NCI-H187 (cell line): ENCODE data around the gene TFDP1.
A peak's percentile ranks its signal among the peaks of the same experiment; 100 is the strongest.

ENCODE experiments used
- DNase-seq, 2 experiments: peaks; one replicate each; lab custom pipeline; 2025; lab: John Stamatoyannopoulos, UW

The TFDP1 gene, protein sequence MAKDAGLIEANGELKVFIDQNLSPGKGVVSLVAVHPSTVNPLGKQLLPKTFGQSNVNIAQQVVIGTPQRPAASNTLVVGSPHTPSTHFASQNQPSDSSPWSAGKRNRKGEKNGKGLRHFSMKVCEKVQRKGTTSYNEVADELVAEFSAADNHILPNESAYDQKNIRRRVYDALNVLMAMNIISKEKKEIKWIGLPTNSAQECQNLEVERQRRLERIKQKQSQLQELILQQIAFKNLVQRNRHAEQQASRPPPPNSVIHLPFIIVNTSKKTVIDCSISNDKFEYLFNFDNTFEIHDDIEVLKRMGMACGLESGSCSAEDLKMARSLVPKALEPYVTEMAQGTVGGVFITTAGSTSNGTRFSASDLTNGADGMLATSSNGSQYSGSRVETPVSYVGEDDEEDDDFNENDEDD

DNA sequence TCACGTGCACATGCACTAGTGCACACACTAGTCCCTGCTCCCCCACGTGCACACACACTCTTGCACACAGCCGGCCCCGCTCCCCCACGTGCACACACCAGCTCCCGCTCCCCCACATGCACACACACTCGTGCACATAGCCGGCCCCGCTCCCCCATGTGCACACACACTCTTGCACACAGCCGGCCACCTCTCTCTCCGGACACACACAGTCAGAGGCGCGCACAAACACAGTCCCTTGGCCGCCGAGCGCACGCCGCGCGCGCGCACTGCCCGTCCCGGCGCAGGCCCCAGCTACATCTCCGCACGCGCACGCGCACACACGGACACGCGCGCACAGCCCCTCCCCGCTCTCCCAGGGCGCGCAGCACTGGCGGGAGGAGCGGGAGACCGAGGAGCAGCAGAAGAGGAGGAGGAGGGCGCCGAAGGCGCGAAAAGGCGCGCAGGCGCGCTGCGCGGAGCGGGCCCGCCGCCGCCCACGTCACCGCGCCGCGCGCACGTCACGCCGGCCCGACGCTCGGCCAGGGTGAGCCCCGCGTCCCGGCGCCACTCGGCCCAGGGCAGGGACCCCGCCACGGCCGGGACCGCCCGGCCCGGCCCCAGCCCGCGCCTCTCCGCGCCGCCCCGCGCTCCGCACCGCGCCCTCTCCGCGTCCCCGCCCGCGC lies at the start of gene TFDP1:
TFDP1 (plus strand) TSS at position 549 of the 665 bp plus-strand sequence. CDS start 1,085 bp downstream, outside the sequence.
- peak; percentile 82 to 86 for DNase-seq

DNA sequence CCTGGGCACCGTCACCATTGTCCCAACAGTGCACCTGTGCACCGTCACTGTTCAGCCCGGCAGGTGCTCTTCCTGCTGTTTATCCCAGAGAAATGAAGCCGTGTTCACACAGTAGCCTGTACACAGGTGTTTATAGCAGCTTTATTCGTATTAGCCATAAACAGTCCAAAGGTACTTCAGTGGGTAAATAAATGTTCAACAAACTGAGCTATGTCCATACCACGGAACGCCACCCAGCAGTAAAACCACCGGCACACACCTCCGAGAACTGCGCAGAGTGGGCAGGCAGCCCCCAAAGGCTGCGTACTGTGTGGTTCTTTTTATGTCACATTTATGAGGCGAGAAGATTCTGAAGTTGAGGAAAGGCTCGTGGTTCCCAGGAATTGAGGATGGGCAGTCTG lies 49.2 kb upstream of the TFDP1 start:
- no peak for DNase-seq

DNA sequence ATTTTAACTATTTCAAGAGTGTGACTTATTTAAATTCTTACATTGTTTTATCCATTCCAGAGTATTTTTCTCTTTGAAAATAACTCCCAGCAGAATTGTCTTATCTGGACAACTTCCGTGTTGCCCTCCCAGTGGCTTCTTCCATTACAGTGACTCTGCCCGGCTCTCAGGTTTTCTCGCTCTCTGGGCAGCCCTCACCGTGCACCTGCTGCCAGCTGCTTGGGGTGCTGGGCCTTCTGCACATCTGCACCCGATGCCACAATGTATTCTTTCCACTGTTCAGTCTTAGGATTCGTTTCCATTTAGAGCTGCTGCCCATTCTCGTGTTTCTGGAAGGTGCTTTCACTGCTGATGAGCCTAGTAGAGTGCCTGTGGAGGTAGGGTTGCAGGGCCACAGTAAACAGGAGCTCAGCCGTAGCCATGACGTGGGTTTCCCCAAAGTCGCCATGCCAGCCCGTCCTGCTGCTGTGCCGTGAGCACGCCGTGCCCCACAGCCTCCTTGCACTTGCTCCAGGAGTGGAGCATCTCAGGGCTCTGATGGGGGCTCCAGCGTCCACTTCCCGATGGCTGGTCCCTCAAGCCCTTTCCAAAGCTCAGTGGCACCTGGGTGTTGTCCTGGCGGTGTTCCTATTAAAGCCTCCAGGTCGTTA lies 48.0 kb upstream of the TFDP1 start:
- DNase-seq = no peak

DNA sequence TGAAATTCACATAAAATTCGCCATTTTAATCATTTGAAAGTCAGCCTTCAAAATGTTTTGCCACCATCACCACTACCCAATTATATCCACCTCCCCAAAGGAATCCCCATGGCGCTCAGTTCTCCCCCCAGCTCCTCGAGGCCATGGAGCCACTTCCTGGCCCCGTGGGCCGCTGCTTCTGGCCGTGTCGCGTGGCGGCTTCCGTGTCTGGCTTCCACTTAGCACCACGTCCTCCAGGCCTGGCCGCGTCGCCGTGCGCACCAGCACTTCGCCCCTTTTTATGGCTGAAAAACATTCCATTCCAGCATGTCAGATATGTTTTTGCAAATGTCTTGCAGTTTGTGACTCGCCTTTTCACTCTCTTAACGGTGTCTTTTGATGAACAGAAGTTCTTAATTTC lies 47.3 kb upstream of the TFDP1 start:
- no peak for DNase-seq

DNA sequence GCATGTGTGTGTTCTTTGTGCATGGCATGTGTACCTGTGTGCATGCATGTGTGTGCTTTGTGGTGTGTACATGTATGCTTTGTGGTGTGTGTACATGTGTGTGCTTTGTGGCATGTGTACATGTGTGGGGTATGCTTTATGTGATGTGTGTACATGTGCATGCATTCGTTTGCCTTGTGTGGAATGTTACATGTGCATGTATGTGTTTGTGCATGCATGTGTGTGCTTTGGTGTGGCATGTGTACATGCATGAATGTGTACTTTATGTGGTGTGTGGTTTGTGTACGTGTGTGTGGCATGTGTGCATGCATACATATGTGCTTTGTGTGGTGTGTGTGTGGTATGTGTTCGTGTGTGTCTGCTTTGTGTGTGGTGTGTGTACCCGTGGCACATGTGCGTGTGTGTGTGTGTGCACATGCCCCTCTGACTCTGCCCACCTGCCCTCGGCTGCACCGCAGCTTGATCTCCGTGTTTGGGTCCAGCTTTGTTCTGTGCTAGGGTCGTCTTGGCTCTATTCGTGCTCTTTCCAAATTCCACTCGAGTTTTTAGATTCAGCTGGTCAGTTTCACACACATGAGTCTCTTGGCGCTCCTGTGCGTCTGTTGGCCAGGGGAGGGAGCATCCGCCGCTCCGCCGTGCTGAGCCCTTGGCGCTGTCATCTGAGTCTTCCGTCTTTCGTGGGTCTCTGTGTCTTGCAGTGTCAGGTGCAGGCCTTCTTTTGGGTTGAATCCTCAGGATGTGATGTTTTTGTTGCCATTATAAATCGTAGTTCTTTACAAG lies 46.5 kb upstream of the TFDP1 start:
- DNase-seq = no peak

DNA sequence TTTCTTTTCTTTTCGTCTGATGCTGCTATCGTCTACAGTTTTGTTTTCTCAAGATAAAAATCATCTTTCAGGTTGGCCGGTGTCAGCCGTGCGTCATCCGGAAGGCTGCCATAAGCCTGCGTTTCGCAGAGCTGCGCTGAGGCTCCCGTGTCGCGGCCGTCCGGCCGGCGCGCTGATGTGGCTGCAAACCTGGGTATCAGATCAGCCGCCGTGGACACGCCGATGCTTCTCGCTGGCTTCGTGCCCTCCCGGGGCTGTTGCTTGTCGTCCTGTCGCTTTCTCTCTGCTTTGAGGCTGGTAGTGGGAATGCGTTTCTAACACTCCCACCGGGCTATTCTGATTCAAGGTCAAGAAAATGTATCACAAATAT lies 45.9 kb upstream of the TFDP1 start:
- DNase-seq = no peak

DNA sequence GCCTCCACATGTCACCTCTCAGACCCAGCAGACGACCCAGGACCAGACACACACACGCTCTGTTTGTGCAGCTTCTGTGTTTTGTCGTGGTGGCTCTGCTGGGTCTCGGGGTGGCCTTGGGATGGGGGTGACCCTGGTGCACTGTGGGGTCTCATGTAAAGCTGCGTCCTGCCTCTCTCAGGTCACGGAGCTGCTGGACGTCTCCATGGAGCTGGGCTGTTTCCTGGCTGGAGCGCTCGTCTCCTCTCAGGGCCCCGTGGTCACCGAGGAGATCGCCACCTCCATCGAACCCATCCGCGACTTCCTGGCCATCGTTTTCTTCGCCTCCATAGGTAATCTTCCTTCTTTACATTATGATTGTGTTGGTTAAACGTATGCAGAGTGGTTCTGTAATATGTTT lies 45.4 kb upstream of the TFDP1 start:
- DNase-seq = no peak

DNA sequence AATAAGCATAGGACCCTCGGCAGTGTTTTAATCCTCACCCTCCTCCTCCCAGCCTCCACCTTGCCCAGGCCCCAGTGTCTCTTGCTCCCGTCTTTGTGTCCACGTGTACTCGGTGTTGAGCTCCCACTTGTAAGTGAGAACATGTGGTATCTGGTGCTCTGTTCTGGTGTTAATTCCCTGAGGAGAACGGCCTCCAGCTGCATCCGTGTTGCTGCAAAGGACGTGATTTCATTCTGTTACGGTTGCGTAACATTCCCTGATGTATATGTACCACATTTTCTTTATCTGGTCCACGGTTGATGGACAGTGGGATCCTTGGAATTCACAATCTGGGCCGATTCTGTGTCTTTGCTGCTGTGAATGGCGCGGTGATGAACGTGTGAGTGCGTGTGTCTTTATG lies 44.7 kb upstream of the TFDP1 start:
- DNase-seq = no peak

DNA sequence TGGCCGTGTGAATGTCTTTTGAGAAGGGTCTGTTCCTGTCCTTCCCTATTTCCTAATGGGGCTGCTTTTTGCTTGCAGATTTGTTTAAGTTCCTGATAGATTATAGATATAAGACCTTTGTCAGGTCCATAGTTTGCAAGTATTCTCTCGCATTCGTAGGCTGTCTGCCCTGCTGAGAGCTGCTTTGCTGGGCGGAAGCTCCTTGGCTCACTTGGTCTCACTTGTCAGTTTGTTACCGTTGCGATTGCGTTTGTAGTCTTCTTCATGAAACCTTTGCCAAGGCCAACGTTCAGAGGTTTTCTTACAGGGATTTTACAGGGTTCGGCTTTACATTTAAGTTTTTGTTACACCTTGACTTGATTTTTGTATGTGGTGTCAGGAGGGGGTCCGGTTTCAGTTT lies 44.0 kb upstream of the TFDP1 start:
- DNase-seq = no peak

DNA sequence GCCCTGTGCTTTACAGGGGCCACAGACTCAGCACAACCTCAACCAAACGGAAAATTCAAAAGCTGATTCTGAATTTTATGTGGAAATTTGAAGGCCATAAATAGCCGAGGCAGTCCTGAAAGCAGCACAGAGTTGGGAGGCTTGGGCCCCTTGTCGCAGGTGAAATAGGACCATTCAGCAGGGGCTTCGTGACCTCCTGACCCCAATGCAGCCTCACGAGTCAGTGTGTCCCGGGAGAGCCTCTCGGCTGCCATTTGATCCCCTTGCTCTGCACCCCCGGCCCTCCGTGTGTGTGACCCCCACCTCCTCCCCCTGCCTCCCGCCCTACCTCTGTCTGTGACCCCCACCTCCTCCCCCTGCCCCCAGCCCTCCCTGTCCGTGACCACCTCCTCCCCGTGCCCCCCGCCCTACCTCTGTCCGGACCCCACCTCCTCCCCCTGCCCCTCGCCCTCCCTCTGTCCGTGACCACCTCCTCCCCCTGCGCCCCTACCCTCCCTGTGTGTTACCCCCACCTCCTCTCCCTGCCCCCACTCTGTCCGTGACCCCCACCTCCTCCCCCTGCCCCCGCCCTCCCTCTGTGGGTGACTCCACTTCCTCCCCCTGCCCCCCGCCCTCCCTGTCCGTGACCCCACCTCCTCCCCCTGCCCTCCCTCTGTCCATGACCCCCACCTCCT lies 41.7 kb upstream of the TFDP1 start:
- no peak for DNase-seq

DNA sequence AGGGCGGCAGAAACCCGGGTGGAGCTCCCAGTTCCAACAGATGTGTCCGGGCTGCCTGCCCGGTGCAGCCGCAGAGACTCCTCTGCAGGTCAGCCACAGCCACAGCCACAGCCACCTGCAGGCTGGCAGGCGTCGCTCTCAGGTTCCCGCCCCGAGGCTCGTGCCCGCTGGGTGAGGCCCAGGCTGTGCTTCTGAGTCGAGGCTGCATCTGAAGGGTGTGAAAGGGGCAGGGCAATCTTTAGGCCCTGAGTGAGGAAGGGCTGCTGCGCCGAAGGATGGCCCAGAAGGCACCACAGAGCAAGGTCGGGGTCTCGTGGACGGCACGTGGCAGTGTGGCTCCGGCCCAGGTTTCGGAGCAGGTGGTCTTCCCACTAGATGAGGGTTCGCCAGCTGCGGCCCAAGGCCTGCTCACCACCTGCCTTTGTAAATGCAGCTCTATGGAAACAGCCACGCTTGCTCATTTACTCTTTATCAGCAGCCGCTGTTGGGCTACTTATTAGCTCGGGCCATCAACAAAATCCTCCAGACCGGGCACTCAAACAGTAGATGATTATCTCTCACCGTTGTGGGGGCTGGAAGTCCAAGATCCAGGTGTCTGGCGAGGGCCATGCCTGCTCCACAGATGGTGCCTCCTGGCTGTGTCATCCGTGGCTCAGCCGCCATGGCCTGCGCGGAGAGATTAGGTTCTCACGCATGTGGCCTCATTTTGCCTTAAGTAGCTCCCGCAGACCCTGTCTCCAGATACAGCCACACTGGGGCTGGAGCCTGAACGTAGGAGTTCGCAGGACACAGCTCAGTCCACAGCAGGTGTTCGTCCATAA lies 40.3 kb upstream of the TFDP1 start:
- DNase-seq = no peak

DNA sequence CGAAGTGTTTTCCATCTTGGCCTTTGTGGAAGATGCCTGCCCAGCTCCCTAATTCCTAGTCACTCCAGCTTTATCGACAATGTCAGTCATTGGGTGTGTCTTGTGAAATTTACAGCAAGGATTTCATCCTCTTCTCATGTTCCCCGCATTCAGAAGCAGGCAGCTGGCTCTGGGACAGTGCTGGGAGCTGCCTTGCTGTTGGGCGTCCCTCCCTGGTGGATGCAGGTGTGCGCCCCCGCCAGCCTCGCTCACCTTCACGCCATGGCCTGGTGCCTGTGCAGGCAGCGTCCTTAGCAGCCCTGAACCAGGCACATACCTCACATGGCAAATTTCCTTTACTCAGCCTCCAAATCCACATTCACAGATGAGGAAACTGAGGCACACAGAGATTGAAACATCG lies 39.7 kb upstream of the TFDP1 start:
- no peak for DNase-seq

DNA sequence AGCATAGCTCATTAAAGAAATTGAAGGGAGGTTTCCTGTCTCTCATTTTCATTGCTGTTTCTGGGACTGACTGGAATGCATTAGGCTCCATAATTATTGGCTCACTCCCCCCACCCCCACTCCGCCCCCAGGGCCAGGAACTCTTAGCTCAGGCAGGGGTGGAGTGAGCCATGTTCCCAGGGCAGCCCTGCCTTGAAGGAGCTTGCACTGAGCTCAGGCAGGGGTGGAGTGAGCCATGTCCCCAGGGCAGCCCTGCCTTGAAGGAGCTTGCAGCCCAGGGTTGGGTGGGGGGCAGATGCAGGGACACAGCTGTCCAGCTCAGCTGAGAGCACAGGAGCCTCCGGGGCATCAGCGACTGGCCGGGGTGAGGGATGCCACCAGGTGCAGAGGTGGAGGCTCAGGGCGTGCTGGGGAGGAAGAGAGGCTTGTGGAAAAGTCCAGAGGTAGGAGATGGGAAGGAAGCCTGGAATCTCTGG lies 39.1 kb upstream of the TFDP1 start:
- DNase-seq = no peak

DNA sequence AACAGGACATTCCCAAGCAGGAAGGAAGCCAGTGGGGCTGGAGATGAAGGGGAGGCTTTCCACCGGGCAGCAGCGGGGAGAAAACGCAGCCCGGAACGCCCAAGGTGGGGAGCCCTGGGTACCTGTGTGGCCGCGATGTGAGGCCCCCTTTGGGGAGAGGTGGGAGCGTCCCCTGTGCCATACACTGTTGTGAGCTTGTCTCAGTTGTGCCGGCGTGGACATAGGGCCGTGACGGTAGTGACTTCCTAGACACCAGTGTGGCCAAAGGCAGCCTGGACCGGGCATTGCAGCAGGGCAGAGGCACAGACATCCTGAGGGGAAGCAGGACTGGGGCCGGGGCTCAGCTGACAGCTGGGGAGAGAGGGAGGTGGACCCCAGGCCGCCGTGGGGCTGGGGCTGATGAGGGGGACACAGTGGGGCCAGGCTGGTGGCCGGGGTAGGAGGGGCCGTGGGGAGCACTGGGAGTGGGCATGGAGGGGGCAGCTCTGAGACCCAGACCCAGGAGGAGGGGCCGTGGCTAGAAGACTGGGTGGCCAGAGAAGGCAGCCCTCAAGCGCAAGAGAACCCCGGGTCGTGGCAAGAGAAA lies 38.5 kb upstream of the TFDP1 start:
- DNase-seq = no peak

DNA sequence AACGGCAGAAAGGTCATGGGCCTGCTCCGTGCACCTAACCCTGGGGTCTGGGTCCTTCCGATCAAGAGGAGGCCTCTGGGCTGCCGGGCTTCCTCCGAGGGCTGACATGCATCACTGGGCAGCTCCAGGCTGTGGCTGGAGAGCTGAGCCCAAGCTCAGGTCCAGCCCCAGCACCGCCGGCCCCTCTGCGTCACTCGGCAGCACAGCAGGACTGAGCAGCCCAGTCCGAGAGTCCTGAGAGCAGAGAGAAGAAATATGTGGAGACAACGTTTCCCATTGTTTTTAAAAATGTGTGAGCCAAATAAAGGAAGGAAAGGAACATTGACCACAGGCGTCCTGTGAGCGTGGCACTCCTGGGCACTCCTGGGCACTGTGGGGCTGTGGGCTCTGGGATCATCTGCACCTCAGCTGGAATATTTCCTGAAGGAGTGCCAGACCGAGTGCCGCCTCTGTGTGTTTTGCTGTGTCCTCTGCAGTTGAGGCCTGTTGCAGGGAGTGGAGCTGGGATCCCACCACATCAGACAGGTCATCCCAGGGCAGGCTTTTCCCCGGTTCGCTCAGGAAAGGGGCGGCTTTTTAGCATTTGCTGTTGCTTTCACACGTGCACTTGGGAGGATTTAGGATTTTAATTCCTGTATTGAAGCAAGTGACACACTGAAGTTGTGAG lies 37.8 kb upstream of the TFDP1 start:
- no peak for DNase-seq

DNA sequence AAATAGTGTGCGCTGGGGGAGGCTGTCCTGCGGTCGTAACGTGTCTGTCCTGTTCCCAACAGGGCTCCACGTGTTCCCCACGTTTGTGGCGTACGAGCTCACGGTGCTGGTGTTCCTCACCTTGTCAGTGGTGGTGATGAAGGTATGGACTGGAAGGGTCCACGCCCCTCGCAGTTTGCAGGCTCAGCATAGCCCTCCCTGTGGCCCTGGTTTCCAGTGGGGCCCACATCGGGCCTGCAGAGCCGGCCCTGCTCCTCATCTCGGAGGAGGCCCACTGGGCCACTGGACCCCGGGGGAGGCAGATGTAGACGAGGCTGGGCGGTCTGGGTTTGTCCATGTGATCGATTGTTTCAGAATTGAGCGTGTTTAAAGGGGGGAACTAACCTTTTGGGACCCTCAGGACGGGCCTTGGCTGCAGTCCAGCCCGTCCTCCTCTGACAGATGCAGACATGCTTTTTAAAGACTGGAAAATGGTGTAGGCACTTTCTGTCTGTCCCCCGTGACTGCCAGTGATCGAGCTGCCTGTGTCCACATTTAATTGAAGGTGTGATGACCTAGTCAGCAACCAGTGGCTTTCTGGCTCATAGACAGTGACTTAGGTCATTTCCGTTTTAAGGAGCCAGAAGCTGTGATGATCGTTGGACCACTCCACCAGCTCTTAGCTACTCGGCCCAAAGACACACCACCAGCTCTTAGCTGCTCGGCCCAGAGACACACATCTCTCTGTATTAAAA lies 37.1 kb upstream of the TFDP1 start:
- DNase-seq = no peak

DNA sequence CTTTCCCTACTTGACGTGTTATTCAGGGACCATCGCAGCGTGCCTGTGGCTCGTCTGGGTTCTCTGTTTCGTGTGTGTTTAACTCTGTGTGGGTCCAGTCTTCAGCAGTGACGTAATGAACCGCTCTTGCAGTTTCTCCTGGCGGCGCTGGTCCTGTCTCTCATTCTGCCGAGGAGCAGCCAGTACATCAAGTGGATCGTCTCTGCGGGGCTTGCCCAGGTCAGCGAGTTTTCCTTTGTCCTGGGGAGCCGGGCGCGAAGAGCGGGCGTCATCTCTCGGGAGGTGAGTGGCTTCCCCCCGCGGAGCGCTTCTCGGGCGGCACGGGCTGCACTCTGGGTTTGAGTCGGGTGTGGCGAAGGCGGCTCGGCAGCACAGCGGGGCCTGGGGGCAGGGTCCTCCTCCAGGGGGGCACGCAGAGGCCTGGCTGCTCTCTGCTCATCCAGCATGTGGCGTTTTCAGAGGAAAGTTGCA lies 36.3 kb upstream of the TFDP1 start:
- DNase-seq = peak in 1 of 2 experiments; percentile 52

DNA sequence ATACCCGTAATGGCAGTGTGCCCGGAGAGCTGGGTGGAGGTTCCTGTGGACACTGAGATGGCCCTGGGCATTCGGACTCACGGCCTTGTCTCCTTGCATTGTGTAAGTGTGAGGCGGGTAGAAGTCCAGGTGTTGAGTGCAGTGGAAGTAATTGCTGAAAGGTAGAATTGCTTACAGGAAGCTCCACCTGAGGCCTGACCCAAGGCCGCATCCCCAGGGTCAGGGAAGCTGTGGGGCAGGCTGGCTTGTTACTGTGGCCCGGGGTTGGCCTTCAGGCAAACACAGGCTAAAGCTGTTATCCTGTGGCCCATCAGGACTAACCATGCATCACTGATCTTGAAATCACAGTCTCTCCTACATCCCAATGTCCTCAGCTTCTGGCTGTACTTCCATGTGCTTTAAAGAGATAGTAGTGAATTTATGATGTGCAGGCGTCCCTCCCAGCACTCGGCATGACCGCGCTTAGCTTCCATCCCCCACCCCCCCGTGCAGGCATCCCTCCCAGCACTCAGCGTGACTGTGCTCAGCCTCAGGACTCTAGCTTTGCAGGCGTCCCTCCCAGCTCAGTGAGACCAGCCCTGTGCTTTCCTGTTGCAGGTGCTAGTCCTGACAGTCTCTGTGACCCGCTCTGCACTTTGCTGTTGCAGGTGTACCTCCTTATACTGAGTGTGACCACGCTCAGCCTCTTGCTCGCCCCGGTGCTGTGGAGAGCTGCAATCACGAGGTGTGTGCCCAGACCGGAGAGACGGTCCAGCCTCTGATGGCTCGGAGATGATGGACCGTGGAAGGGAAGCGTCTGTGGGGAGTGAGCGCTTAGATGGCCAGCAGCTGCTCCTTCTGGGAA lies 35.6 kb upstream of the TFDP1 start:
- DNase-seq = peak; percentile 84 to 91
